Measurements from ENCODE around the gene NOTCH1.

The NOTCH1 gene

GRCh38 chr9:136561779-136562178 lies 15.9 kb upstream of the NOTCH1 start:
- TF ChIP-seq GATA3 (IDR thresholded peaks at IDR 0.05; ENCODE audit: low read depth, low read length) = no peak
- no peak for TF ChIP-seq GATA2 (IDR thresholded peaks at IDR 0.05; ENCODE audit: low read depth, low read length)

GRCh38 chr9:136560586-136560985 lies 14.7 kb upstream of the NOTCH1 start:
- TF ChIP-seq GATA2 (IDR thresholded peaks at IDR 0.05; ENCODE audit: low read depth, low read length) = no peak
- no peak for TF ChIP-seq GATA3 (IDR thresholded peaks at IDR 0.05; ENCODE audit: low read depth, low read length)

GRCh38 chr9:136558373-136558772 lies 12.5 kb upstream of the NOTCH1 start:
- TF ChIP-seq GATA3 (IDR thresholded peaks at IDR 0.05; ENCODE audit: low read depth, low read length) (no peak), GATA2 (IDR thresholded peaks at IDR 0.05; ENCODE audit: low read depth, low read length) (no peak)

DNA sequence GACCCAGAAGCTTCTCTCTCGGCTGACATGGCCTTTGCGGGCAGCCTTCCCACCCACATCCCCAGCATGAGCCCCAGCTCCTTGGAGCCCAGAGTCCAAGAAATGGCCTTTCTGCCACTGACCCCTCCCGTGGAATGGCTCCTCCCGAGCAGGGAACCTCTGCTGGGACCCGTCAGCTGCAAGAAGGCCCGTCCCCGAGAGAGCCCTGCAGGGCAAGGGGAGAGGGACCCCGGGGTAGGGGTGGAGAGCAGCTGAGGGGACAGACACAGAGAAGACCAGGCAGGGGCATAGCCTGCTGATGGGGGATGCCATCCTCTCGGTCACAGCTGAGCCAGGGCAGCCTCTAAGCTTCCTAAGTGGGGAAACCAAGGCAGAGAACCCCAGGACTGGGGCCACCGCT lies 11.2 kb upstream of the NOTCH1 start:
- TF ChIP-seq GATA3 (IDR thresholded peaks at IDR 0.05; ENCODE audit: low read depth, low read length) (no peak), GATA2 (IDR thresholded peaks at IDR 0.05; ENCODE audit: low read depth, low read length) (no peak)

- no peak for TF ChIP-seq GATA2 (IDR thresholded peaks at IDR 0.05; ENCODE audit: low read depth, low read length)
- no peak for TF ChIP-seq GATA3 (IDR thresholded peaks at IDR 0.05; ENCODE audit: low read depth, low read length)
Measured at GRCh38 chr9:136556166-136556565, 10.3 kb upstream of the NOTCH1 start.

GRCh38 chr9:136554870-136555269 lies 9.0 kb upstream of the NOTCH1 start:
- TF ChIP-seq GATA2 (IDR thresholded peaks at IDR 0.05; ENCODE audit: low read depth, low read length) (no peak), GATA3 (IDR thresholded peaks at IDR 0.05; ENCODE audit: low read depth, low read length) (no peak)

DNA sequence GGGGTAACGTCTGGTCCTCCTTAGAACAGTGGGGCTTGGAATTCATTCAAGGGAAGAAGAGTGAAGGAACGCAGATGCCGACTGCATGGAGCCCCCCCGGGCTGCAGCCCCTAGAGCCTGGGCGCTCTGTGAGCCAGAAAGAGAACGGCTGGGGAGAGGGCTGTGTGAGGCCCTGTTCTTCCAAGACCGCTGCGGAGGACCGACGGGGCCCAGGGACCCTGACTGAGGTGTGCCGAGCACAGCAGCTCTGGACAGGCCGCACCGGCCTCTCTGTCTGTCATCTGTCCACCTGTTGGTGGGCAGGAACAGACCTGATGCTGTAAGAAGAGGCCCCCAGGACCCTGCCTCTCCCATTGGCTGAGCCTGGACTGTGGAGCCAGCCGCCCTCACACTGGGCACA lies 7.7 kb upstream of the NOTCH1 start:
- no peak for TF ChIP-seq GATA3 (IDR thresholded peaks at IDR 0.05; ENCODE audit: low read depth, low read length)
- no peak for TF ChIP-seq GATA2 (IDR thresholded peaks at IDR 0.05; ENCODE audit: low read depth, low read length)

- TF ChIP-seq GATA2 (IDR thresholded peaks at IDR 0.05; ENCODE audit: low read depth, low read length) = peak; percentile 46; the same call in 1 of the 2 replicates
- TF ChIP-seq GATA3 (IDR thresholded peaks at IDR 0.05; ENCODE audit: low read depth, low read length) = no peak
Measured at GRCh38 chr9:136552117-136552703, 6.4 kb upstream of the NOTCH1 start.

DNA sequence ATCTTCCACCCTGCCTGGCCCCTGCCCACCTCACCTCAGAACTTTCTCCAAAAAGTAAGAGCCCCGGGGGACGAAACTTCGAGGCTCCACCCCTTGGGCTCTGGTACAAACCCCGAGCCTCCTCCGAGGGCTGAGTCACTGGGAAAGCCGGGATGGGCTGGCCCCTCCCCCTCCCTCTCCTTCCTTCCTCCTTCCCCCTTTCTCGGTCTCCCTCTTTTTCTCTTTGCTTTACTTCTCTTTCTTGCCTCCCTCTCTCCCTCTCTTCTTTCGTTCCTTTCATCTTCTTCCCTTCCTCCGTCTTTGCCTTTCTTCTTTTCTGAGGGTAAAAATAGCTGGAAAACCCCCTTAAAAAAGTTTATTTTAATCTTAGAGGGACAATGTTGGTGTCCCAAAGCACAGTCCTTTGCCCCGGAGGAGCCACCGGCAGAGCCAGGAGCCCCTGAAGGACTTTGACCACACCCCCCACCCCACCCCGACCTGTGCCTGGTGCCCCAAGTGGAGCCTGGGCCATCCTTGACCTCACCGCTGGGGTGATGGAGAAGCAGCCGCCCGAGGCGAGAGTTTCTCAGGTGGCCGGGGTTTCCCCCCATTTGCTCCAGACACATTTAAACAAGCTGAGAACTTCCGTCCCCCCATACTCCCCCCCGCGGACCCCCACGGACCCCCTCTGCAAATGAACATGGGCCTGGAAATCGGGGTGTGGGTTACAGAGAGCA lies 5.7 kb upstream of the NOTCH1 start:
- TF ChIP-seq GATA3 (IDR thresholded peaks at IDR 0.05; ENCODE audit: low read depth, low read length) = no peak
- TF ChIP-seq GATA2 (IDR thresholded peaks at IDR 0.05; ENCODE audit: low read depth, low read length) = no peak

GRCh38 chr9:136550439-136551289 lies 4.8 kb upstream of the NOTCH1 start:
- no peak for TF ChIP-seq GATA2 (IDR thresholded peaks at IDR 0.05; ENCODE audit: low read depth, low read length)
- TF ChIP-seq GATA3 (IDR thresholded peaks at IDR 0.05; ENCODE audit: low read depth, low read length) = no peak

GRCh38 chr9:136549010-136549980 lies 3.4 kb upstream of the NOTCH1 start:
- TF ChIP-seq GATA3 (IDR thresholded peaks at IDR 0.05; ENCODE audit: low read depth, low read length) = no peak
- TF ChIP-seq GATA2 (IDR thresholded peaks at IDR 0.05; ENCODE audit: low read depth, low read length) = no peak

DNA sequence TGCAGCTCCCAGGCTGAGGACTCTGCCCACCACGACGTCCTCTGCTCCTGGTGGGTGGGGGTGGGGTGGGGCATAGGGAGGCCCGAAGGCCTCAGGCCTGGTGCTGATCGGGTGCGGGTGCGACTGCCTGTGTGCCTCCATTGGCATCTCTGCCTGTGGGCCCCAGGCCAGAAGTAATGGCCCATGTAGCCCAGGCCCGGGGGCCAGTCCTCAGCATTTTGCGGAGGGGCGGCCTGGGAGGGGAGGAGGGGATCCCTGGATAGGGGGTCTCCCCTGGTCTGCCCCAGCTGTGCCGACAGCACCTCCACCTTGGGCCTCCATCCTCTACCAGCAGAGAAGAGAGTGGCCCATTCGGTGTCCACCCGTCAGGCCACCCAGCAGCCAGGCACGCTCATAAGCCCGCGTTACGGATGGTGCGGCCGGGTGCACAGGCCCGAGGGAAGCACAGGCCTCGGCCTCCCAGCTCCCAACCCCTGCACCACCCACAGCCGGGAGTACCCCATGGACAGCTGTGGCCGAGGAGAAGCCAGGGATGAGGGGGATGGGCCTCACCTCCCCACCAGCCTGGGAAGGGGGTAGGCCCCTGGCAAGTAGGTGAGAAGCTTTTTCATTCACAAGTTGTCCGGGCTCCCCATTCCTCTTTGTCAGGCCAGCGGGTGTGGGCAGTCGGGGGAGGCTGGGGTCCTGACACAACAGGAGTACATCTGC lies 1.8 kb upstream of the NOTCH1 start:
- TF ChIP-seq GATA2 (IDR thresholded peaks at IDR 0.05; ENCODE audit: low read depth, low read length) = no peak
- no peak for TF ChIP-seq GATA3 (IDR thresholded peaks at IDR 0.05; ENCODE audit: low read depth, low read length)
